ENCODE measurements around the gene PDE8A. TPM values are rescaled to one million over a fixed set of nuclear protein-coding genes. Genes with fewer than 3 reads are reported as not detected.
"Not testable (repeated sequence)": the region's sequence is repeated elsewhere in the genome, so short reads cannot be mapped to it uniquely, and the experiment has no call there.

PDE8A gene
- total RNA-seq, 2 experiments from 2014 or later: 17.5 to 19.7 TPM

DNA sequence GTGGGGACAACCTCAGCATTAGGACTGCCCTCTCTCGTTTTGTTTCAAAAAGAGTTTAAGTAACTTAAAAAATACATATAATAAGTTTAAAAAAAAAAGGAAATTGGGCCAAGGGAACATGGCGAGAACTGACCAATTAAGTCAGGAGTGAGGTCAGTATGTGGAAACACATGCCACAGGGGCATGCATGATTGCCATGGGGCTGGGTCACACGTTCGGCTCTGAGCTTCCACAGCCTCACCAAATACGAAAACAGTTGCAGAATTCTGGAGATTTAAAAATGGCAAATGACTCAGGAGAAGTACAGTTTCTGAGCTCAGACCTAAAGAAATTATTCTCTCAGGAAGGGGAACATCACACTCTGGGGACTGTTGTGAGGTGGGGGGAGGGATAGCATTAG lies 24.1 kb downstream of the PDE8A start:
- CTCF ChIA-PET: interaction anchor here (1.2 kb wide), 1 partner anchor 16 kb away, joined by 3 read pairs; no protein-coding TSS in a partner anchor
- POLR2A ChIA-PET: no interaction called here

DNA sequence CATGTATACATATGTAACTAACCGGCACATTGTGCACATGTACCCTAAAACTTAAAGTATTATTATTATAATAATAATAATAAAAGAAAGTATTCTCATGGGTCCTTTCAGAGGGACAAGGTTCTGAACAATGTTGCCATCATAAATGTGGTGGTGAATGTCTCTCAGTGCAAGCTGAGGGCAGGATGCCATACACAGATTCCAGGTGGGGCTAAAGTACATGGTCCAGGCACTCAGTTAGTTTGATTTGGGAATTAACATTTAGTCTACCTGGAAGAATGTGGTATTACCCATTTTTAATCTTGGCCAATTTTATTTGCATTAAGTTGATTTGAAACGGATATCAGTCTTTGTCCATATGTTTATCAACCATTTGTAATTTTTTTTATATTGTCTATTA lies 24.5 kb downstream of the PDE8A start:
- POLR2A ChIA-PET: no interaction called here
- CTCF ChIA-PET: interaction anchor here (1.2 kb wide), 1 partner anchor 16 kb away, joined by 3 read pairs; no protein-coding TSS in a partner anchor

DNA sequence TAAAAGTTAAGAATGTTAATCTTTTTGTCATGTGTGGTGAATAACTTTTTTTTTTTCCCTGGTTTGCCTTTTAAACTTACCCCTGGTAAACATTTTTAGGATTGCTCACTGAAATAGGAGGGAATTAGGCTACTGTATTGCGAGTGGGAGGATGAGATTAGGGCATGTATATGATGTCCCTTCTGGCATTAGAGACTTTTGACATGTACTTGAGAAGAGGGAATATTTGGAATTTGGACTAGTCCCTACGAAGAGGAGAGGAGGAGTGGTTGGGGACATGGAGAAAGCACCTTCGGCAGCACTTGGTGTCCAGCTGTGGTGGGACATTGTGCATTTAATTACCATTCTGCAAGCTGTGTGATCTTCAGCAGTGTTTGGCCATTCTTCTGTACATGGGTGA lies 25.0 kb downstream of the PDE8A start:
- ChIA-PET POLR2A (no interaction called here), CTCF (no interaction called here)

DNA sequence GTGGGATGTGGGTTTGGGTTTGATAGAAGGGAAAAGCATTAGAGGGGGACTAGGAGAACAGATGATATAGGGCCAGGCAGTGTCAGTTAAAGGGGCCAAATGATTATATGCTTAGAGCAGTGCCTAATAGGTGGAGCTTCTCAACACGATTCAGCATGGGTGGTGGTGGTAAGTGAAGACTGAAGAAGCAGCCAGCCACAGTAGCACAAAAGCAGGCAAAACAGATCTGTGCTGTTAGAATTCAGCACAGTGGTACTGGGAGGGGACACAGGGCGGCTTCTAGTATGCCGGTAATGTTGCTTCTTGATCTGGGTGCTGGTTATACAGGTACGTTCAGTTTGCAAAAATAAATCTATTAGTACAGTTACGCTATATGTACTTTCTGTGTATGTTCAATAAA lies 25.5 kb downstream of the PDE8A start:
- POLR2A ChIA-PET: no interaction called here
- CTCF ChIA-PET: no interaction called here

DNA sequence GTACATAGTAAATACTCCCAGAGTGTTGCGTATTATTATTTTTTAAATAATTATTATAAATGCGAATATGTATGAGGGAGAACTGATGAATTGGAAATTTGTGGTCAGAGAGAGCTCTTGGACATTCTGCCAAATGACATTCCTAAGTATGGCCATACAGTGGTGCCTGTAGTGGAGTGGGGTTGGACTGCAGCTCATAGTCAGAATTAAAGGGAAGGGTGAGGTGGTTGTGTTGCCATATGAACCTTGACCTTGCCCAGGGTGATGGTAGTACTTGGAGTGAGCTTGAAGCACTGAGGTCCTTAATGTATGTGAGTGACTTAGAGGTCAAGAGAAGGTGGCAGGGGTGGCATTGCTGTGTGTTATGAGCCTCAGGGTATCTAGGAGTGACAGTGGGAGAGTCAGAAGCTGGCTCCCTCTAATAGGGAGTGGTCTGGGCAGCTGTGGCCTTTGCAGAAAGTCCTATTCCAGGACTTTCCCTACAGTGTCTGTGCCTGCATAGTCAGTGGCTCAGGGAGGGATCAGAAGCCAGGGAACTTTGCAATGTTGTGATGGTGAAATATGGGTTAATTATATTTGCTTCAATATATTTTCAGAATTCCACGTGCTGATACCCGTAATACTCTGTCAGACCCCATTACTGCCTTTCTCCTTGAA lies 26.2 kb downstream of the PDE8A start:
- POLR2A ChIA-PET: no interaction called here
- CTCF ChIA-PET: no interaction called here

DNA sequence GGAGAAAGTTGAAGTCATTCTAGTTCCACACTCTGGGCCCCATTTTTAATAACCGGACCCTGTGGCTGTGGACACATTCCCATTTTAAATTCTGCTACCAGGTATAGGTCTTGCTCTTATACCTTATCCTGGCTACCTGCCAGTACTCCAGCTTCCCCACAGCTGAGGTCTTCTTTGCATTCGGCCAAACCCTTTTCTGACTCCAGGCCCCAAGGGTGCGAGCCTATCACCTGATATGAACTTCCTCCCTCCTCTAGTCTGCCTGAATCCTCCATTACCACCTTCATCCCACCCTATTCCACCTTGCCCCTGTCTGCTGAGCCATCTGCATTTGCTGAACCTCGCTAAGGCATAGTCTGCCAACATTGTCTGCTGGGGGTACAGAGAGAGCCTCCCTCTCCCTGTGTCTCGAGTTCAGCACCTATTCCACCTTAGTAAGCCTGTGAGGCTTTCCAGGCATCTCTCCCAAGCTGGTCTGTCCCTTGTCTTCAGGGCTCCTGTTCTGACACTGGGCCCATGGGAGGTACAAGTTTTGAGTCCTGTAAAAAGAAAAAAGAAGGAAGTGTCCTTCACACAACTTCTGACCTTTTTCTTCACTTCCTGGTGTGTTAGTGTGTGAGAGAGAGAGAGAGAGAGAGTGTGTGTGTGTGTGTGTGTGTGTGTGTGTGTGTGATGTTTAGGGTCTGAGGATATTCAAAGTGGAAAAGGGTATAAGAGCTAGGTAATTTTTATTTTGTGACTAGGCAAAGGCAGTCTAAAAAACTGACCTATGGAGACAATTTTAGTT lies 27.0 kb downstream of the PDE8A start:
- CTCF ChIA-PET: no interaction called here
- POLR2A ChIA-PET: interaction anchor here (0.6 kb wide), 1 partner anchor 15 kb away, joined by 3 read pairs; no protein-coding TSS in a partner anchor

DNA sequence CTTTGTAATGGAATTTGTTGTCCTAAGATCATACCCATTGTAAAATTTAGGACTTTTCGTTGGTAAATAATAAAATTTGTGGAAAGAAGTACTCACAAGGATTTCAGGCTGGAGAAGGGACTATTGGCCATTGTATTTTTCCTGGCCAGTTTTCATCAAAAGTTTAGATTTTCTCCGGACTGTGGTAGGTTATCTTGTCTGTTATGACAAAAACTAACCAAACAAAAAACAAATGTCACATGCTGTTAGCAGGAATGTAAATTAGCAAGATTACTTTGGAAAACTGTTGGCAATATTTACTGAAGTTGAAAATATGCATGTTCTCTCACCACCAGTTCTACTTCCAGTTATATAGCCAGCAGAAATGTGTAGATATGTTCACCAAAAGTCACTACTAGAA lies 27.8 kb downstream of the PDE8A start:
- ChIA-PET POLR2A (no interaction called here), CTCF (no interaction called here)

DNA sequence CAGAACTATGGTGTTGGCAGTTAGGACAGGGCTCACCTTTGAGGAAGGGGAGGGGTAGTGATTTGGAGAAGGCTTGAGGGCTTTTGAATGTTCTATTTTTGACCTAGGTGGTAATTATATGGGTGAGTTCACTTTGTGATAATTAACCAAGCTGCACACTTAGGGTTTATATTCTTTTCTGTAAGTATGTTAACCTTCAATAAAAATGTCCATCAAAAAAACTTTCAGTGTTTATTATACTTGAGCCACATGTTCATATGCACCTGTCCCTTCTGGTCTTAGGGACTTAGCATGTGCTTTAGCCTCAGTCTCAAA lies 28.4 kb downstream of the PDE8A start:
- ChIA-PET CTCF (no interaction called here), POLR2A (no interaction called here)

DNA sequence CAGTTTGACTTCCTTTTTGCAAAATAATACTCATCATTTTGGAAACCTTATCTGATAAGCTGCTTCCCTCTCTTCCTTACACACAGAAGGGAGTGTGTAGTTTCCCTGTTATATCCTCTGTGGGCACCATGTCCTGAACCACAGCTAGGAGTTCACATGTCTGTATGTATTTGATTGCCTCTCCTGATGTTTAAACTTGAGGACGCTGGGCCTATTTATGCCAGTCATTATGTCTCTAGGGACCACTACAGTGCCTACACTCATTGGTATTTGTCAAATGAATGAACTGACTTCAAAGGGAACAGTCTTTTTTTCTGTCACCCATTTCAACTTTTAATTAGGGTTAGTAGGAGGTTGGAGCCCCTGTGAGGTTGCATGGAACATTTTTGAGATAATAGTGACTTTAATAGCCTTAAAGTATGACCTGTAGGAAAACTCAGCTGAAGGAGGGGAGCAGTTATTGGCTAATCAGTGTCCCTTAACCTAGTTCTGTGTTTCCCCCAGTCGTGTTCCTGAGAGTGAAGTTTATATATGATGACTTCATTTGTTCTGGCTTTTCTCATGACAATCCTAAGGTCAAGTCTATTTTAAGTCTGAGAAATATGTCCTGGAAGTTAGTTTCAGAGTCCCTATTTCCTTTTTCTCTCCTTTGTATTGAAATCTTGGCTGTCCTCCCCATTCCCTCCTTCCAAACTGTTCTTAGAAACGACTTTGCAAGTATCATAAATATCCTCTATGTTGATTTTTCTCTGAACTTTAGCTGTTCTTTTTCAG lies 28.9 kb downstream of the PDE8A start:
- ChIA-PET CTCF (no interaction called here), POLR2A (no interaction called here)

DNA sequence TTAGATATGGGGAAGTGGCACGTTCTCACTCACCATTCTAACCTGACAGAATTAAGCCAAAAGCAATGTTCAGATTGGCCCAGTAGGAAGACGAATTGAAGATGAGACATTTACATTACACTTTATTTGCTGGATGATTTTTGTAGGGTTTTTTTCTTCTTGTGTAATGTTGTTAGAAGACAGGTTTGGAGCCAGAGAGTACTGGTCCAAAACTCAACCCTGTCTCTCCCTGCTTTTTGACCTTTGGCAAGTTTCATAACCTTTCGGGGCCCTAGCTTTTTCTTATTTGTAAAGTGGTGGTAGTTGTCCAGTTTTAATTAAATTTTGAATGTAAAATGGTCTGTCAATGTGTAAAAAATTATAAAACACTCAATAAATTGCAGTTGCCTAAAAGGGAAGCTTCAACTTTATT lies 29.5 kb downstream of the PDE8A start:
- POLR2A ChIA-PET: no interaction called here
- CTCF ChIA-PET: no interaction called here

DNA sequence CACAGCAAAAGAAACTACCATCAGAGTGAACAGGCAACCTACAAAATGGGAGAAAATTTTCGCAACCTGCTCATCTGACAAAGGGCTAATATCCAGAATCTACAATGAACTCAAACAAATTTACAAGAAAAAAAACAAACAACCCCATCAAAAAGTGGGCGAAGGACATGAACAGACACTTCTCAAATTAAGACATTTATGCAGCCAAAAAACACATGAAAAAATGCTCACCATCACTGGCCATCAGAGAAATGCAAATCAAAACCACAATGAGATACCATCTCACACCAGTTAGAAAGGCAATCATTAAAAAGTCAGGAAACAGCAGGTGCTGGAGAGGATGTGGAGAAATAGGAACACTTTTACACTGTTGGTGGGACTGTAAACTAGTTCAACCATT lies 30.1 kb downstream of the PDE8A start:
- CTCF ChIA-PET, POLR2A ChIA-PET: not testable (repeated sequence)

DNA sequence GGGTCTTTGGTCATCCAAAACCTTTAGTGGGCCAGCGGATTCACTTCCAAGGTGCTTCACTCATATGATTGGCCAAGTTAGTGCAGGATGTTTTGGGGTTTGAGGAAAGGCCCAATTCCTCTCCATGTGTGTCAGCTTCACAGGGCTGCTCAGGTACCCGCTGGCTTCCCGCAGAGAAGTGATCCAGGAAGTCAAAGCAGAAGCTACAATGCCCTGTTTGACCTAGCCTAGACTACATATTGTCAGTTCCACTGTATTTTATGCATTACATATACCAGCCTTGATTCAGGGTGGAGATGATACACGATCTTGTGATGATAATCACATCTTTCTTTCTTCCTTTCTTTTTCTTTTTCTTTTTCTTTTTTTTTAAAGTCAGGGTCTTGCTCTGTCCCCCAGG lies 32.1 kb downstream of the PDE8A start:
- POLR2A ChIA-PET: no interaction called here
- CTCF ChIA-PET: no interaction called here

DNA sequence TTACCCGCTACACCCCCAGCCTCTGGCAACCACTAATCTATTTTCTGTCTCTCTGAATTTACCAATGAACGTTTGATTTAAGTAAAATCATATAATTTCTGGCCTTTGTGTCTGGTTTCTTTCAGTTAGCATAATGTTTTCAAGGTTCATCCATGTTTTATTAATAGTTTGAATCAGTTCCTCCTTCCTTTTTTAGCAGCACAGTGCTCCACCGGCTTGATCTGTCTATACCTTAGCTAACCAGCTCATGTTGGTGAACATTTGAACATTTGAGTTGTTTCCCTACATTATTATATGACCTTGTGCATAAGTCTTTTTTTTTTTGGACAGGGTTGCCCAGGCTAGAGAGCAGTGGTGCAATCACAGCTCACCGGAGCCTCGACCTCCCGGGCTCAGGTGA lies 33.3 kb downstream of the PDE8A start:
- CTCF ChIA-PET: no interaction called here
- POLR2A ChIA-PET: no interaction called here

DNA sequence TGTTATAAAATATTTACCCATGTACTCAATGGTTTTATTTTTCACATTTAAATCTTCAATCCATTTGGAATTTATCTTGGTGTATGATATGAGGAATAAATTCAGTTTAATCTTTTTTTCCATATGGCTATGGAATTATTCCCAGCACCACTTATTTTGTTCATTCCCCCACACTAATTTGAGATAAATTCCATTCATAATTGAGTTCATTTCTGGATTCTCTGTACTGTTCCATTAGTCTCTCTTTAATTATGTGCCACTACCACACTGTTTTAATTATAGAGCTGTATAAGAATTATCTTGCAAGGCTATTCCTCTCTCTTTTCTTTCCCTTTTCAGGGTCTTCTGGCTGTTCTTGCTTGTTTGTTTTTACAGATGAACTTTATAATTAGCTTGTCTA lies 34.6 kb downstream of the PDE8A start:
- ChIA-PET POLR2A (no interaction called here), CTCF (no interaction called here)

DNA sequence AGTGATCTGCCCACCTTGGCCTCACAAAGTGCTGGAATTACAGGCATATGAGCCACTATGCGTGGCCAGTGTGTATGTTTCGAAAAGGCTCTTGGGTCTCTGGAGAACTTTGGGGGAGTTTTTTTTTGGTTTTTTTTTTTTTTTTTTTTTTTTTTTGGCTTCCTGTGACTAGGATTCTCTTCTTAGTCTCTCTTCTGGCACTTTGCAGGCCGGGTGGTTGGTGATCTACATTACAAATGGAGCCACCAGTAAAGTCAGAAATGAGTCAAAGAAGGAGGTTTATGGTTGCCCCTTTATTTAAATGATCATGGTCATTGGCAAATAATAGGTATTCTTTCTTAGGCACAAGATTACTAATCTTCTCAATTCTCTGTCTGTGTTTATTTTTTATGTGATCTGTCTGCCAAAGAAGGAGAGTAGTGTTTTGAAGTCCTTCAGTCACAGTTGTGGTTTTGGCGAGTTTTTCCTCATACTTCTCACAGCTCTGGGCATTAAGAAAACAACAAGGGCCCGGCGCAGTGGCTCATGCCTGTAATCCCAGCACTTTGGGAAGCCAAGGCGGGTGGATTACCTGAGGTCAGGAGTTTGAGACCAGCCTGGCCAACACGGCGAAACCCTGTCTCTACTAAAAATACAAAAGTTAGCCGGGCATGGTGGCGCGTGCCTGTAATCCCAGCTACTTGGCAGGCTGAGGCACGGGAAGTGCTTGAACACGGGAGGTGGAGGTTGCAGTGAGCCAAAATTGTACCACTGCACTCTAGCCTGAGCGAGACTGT lies 38.3 kb downstream of the PDE8A start:
- ChIA-PET POLR2A (no interaction called here), CTCF (no interaction called here)

DNA sequence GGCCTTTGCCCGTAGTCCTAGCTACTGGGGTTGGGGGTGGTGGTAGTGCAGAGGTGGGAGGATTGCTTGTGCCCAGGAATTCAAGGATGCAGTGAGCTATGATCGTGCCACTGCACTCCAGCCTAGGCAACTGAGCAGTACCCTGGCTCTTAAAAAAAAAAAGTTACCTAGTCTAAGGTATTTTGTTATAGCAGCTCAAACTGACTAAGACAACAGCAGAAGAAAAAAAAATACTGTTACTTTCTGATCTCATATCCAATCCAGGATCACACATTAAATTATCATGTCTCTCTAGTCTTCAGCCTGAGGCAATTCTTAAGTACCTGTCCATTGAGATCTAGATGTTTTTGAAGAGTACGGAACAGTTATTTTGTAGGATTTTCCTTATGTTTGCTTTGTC lies 39.8 kb downstream of the PDE8A start:
- POLR2A ChIA-PET: no interaction called here

DNA sequence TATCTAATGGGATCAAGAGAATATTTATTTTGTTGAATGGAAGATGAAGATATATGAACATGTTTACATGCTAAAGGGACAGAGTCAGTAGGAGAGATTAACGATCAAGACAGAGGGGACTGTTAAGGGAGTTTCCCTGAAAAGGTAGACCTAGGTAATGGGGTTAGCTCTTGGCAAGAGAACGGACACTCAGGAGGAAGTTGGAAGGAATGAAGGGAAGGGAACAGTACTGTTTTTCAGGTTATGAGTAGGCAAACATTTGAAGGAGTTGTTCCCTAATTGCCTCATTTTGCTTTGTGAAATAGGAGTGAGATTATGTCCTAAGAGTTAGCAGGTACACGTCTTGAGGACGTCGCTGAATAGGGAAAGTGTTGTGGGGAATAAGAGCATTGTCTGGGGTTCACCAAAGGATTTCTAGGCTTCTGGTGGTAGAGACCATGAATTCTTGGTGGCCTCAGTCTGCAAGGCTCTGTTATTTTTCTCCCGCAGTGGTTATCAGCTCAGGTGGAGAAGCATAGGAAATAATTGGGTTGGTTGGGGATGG lies 41.3 kb downstream of the PDE8A start:
- POLR2A ChIA-PET: no interaction called here
- CTCF ChIA-PET: interaction anchor here (1.6 kb wide), 1 partner anchor 17 kb away, joined by 3 read pairs; no protein-coding TSS in a partner anchor

More for the DNA sequence above, 39.8 kb downstream of the PDE8A start:
- CTCF ChIA-PET: interaction anchor here (1.6 kb wide), 1 partner anchor 16 kb away, joined by 3 read pairs; no protein-coding TSS in a partner anchor

DNA sequence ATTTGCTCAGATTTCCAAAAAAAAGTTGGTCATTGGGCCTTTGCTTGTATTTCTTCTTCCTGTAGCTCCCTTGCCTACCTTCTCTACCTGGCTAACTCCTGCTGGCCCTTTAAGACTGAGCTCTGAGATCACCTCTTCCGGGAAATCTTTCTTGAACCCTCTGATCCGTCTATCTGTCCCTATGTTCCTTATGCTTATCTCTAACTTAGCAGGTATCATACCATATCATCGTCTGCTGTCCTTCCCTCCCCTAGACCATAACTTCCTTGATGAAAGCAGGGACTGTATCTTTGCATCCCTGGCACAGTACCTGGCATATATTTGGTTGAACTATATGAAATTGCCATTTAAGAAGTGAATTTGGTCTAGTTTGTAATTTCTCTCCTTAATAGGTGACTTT lies 42.3 kb downstream of the PDE8A start:
- ChIA-PET POLR2A (interaction anchor here (0.8 kb wide), 1 partner anchor 15 kb away, joined by 3 read pairs; no protein-coding TSS in a partner anchor), CTCF (no interaction called here)

DNA sequence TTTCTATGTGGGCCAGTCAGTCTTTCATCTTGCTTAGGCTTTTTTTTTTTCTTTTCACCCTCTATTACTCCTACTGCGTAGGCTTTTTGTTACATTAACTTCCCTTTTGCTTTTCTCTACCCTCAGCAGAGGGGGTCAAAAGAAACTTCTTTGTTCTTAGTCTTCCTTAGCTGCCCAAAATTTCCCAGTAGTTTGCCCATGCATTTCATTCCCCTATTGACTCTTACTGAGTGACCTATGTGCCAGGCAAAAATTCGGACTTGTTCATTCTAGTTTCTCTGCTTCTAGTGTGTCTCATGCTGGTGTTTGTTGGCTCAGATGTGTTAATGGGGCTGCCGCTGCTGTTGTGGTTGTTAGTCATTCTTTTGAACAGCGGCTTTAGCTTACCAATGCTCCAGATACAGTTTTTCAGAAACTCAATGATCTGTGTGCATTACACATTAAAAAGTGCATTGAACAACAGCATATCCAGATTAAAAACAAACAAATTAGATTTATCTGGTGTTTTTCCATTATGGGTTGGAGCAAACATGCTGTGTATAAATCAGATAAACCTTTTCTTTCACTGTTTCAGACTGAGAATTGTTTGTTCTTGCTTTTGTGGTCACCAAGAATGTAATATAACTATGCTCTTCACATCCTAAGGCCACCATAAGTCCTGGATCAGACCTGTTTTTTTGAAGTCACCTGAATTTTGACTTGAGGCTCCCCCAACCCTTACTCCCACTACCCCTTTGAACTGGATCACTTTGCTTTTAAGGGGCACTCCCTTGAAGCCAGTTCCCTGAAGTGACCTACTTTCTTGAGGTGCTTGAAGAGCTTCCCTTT lies 43.1 kb downstream of the PDE8A start:
- POLR2A ChIA-PET: interaction anchor here (0.8 kb wide), 1 partner anchor 16 kb away, joined by 3 read pairs; no protein-coding TSS in a partner anchor
- CTCF ChIA-PET: no interaction called here
